ENCODE results near the gene CHST11. TPM values are rescaled to one million over a fixed set of nuclear protein-coding genes. Genes with fewer than 3 reads are reported as not detected.

CHST11 gene
- total and polyA plus RNA-seq, 10 donors: 5.2 to 65.1 (median 48.4) TPM

DNA sequence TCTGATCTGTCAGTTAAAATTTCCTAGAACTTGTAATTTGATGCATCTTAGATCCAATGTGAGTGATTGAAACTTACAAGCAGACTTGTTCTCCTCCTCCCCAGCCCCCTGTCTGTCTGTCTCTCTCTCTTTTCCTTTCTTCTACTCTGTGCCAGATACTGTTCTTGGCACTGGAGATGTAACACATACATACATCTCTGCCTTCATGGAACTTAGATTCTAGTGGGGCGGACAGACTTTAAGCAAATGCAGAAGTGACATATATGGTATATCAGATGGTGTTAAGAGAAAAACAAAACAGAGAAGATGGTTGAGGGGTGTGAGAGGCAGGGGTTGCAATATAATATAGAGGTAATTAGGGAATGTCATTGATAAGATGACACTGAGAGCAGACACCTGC lies 6.6 kb downstream of the CHST11 start:
- TF ChIP-seq POLR2A (IDR thresholded peaks at IDR 0.05): no peak
- WGBS, 5 donors: 33 to 55% (median 45%) methylated on average over 1 of the region's 1 CpG
- Histone ChIP-seq H3K36me3 (no peaks in the 10 kb centered on the region), H3K27ac (peak overlapping the region; percentile 49 to 93 (median 90)), H3K27me3 (replicated peaks in 1 of 7) (no peaks in the 10 kb centered on the region), H3K4me3 (peak overlapping the region in 1 of 8 donors; percentile 44), H3K4me1 (peaks cover 76 to 100% (median 93%) of the 10 kb centered on the region in 6 donors), H3K9me3 (no peaks in the 10 kb centered on the region)
- intact Hi-C loops (cut with DNase I; ENCODE audit: low total_unique reads): no loop called here
- no peak for DNase-seq

DNA sequence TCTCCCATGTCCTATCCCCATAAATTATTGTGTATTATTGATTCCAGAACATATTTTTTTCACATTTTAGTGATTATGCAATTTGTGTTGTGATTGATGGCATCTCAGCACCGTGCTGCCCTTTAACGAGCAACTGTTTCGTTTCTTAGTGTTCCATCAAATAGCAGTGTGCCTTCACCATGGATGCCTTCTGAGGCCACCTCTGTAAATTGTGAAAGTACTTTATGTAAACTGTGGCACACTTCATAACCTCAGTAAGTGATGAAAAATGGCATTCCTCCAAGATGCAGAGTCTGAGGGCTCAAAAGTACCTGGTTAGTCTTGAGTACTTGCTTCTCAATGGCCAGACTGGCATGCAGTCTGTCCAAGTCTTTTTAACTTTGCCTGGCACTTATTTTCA lies 8.2 kb downstream of the CHST11 start:
- TF ChIP-seq, protein P1, sequence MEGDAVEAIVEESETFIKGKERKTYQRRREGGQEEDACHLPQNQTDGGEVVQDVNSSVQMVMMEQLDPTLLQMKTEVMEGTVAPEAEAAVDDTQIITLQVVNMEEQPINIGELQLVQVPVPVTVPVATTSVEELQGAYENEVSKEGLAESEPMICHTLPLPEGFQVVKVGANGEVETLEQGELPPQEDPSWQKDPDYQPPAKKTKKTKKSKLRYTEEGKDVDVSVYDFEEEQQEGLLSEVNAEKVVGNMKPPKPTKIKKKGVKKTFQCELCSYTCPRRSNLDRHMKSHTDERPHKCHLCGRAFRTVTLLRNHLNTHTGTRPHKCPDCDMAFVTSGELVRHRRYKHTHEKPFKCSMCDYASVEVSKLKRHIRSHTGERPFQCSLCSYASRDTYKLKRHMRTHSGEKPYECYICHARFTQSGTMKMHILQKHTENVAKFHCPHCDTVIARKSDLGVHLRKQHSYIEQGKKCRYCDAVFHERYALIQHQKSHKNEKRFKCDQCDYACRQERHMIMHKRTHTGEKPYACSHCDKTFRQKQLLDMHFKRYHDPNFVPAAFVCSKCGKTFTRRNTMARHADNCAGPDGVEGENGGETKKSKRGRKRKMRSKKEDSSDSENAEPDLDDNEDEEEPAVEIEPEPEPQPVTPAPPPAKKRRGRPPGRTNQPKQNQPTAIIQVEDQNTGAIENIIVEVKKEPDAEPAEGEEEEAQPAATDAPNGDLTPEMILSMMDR (IDR thresholded peaks at IDR 0.05 in 8 of 11, conservative IDR thresholded peaks at IDR 0.05 in 3 of 11): no peak
- Histone ChIP-seq H3K4me1 (peaks cover 85 to 100% (median 100%) of the 10 kb centered on the region in 6 donors), H3K9me3 (peaks cover 0 to under 1% (median 0%) of the 10 kb centered on the region in 8 donors), H3K36me3 (no peaks in the 10 kb centered on the region), H3K4me3 (peak overlapping the region in 1 of 8 donors; percentile 44), H3K27ac (peak overlapping the region in 7 of 8 donors; percentile 40 to 93 (median 71)), H3K27me3 (replicated peaks in 1 of 7) (no peaks in the 10 kb centered on the region)
- 46 to 82% (median 73%) methylated on average over 3 of the region's 3 CpGs for WGBS, 5 donors
- intact Hi-C loops (cut with DNase I; ENCODE audit: low total_unique reads): no loop called here
- no peak for DNase-seq

DNA sequence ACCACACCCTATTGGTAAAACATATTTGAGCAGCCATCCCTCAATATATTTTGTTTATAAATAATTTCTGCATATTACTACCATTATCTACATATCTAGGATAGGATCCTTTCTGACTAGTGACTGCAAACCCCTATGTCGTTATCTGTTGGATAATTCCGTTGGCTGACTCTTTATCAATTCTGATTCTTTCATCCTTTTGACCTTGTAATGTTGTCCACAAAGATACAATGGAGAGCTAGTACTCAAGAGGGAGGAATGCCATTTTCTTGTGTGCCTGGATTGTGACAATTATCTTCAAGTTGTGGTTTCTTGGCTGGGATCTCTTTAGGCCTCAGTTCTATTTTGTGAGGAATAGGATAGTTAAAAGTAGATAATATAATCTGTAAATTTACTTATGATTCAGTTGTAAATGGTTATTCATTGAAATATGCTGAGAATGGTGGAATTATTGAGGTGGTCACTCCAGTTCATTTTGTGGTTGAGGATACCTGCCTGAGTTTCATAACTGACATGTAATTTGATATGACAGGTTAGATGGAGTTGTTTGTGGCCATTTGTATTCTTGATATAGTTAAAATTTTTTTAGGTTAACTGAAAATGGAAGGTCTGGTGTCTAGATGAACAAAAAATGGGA lies 10.1 kb downstream of the CHST11 start:
- no peaks in the 10 kb centered on the region for H3K27me3 ChIP-seq (replicated peaks in 1 of 7)
- no peaks in the 10 kb centered on the region for H3K36me3 ChIP-seq
- intact Hi-C loops (cut with DNase I; ENCODE audit: low total_unique reads): no loop called here
- WGBS, 5 donors: 63 to 84% (median 81%) methylated on average over 2 of the region's 2 CpGs
- TF ChIP-seq POLR2A (IDR thresholded peaks at IDR 0.05) (no peak), POLR2AphosphoS5 (IDR thresholded peaks at IDR 0.05) (no peak)
- TF ChIP-seq, protein P1 (IDR thresholded peaks at IDR 0.05 in 8 of 11, conservative IDR thresholded peaks at IDR 0.05 in 3 of 11): no peak
- peaks cover 68 to 100% (median 89%) of the 10 kb centered on the region in 6 donors for H3K4me1 ChIP-seq
- no peak for DNase-seq
- H3K4me3 ChIP-seq: no peak overlapping the region
- peaks cover 0 to 6% (median 0%) of the 10 kb centered on the region in 8 donors for H3K9me3 ChIP-seq
- H3K27ac ChIP-seq: peak overlapping the region in 5 of 8 donors; percentile 2 to 93 (median 89)

DNA sequence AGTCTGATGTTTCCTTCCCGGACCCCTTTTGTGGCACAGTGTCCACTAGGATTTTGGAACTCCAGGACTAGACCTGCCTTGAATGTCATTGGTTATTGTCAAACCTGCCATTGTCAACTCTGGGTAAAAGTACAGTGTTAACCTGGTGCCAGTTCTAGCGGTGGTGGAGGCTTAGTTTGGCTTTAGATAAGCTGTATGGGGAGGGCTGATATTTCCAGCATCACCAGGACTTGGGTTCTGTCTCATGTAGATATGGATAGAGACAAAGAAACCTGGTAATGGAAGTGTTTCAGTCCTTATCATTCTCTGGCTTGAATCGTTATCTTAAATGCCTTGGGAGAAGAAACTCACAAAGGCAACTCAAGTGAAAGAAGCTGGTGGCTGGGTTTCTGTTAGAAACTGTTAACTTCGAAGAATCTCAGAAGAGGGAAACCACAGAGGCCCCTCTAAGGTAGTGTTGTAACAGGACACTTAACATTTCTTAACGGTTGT lies 10.6 kb downstream of the CHST11 start:
- H3K36me3 ChIP-seq: no peaks in the 10 kb centered on the region
- TF ChIP-seq, protein P1 (IDR thresholded peaks at IDR 0.05 in 8 of 11, conservative IDR thresholded peaks at IDR 0.05 in 3 of 11): no peak
- intact Hi-C loops (cut with DNase I; ENCODE audit: low total_unique reads): no loop called here
- DNase-seq: no peak
- WGBS, 5 donors: 29 to 49% (median 41%) methylated on average over 5 of the region's 5 CpGs
- H3K4me3 ChIP-seq: no peak overlapping the region
- H3K4me1 ChIP-seq: peaks cover 63 to 100% (median 88%) of the 10 kb centered on the region in 6 donors
- peak overlapping the region in 5 of 8 donors; percentile 2 to 93 (median 40) for H3K27ac ChIP-seq
- no peaks in the 10 kb centered on the region for H3K27me3 ChIP-seq (replicated peaks in 1 of 7)
- peaks cover 0 to 6% (median 0%) of the 10 kb centered on the region in 8 donors for H3K9me3 ChIP-seq

All from spleen (tissue), 11 donors.